ENCODE results near the gene DTX3. TPM values are rescaled to one million over a fixed set of nuclear protein-coding genes. Genes with fewer than 3 reads are reported as not detected.
A peak's percentile ranks its signal among the peaks of the same experiment; 100 is the strongest.

The DTX3 gene
- total and polyA plus RNA-seq, 3 experiments from 2014 or later: 7.2 to 18.3 (median 16.7) TPM

DNA sequence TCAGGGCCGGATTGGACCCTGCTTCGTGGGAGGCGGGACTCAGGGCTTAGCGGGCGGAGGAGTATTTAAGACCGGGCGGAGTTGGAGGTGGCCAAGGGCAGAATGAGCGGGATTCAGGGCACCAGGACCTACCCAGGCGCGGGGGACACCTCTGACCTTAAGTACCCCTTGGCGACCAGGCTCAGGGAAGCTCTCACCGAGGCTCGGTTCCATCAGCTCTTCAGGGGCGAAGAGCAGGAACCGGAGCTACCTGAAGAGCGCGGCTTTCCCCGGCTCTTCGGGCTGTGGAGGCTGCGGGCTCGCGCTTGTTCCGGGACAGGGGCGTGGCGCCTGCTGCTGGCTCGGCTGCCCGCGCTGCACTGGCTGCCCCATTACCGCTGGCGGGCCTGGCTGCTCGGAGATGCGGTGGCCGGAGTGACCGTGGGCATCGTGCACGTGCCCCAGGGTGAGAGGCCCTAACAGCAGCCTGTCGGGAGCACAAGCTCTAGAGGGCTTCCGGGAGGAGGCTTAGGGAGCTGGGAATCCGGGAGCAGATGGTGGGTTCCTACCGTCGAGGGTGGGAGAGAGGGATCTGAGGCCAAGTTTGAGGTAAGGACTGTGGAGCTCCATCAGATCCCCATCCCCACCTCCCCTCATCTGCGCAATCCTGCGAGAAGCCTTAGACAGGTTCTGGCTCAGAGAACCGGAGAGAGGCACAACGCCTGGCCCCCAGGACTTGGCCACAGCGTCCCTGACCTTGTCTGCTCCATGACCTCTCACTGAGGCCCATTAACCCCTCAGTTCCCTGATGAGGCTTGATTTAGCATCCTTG, 15.0 kb downstream of the DTX3 start:
- Mint-ChIP-seq H3K36me3 (peaks cover 0 to 4% (median 0%) of the 10 kb centered on the region in 3 donors), H3K4me3 (peak overlapping the region in 5 of 7 donors; percentile 20 to 75 (median 54)), H3K27ac (no peak overlapping the region), H3K4me1 (peaks cover 28 to 34% (median 32%) of the 10 kb centered on the region in 3 donors), H3K27me3 (peaks cover 76 to 80% of the 10 kb centered on the region in 2 donors), H3K9me3 (no peaks in the 10 kb centered on the region)
- Histone ChIP-seq H3K27ac (ENCODE audit: low read depth, low read length) (no peak overlapping the region), H3K27me3 (ENCODE audit: insufficient read depth, low read length, poor library complexity, severe bottlenecking) (peaks cover 58% of the 10 kb centered on the region), H3K36me3 (ENCODE audit: insufficient read depth, low read length) (no peaks in the 10 kb centered on the region), H3K4me1 (ENCODE audit: insufficient read depth, low read length) (peaks cover 30% of the 10 kb centered on the region), H3K4me3 (ENCODE audit: low read length) (no peak overlapping the region), H3K9me3 (ENCODE audit: low read length) (no peaks in the 10 kb centered on the region)
- ChIA-PET POLR2A (interaction anchor here (1.8 kb wide), 1 partner anchor 161 kb away, joined by 4 read pairs; the partner anchor contains the start of gene GLI1), CTCF (interaction anchor here (1.0 to 5.7 kb wide), 11 partner anchors 13 to 164 kb away, joined by 3 to 85 read pairs (median 10); partner anchors contain the start of gene B4GALNT1)
- no peak for DNase-seq

DNA sequence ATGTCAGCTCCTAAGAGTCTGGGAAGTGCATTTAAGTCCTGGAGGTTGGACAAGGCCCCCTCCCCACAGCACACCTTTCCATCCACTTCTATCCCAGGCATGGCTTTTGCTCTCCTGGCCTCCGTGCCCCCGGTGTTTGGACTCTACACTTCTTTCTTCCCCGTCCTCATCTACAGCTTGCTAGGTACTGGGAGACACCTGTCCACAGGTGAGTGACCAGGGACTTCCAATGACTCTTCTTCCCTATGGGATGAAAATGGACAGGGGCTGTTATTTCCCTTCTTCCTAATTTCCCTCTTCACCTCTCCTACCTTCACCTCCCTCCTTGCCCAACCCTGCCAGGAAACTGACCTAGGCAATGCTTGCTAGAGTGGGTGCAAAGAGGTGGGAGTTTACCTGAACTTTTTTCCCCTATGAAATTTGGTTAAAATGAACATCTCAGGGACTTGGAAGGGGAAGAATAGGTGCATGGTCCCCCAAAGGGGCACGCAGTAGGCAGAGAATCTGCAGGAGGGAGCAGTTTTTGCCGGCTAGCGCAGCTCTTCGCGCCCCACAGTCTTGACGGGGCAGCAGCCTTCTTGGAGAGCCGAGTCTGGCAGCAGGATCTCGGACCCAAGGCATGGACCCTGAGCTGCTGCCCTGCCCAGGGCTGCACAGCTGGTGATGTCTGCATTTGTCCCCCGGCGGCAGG, 15.8 kb downstream of the DTX3 start:
- H3K4me1 ChIP-seq (ENCODE audit: insufficient read depth, low read length): peaks cover 30% of the 10 kb centered on the region
- H3K4me3 ChIP-seq (ENCODE audit: low read length): peak overlapping the region; percentile 59
- H3K36me3 ChIP-seq (ENCODE audit: insufficient read depth, low read length): no peaks in the 10 kb centered on the region
- H3K9me3 Mint-ChIP-seq: no peaks in the 10 kb centered on the region
- H3K4me3 Mint-ChIP-seq: peak overlapping the region; percentile 49 to 91 (median 84)
- peaks cover 28 to 34% (median 32%) of the 10 kb centered on the region in 3 donors for H3K4me1 Mint-ChIP-seq
- DNase-seq: no peak
- peaks cover 77 to 86% of the 10 kb centered on the region in 2 donors for H3K27me3 Mint-ChIP-seq
- H3K9me3 ChIP-seq (ENCODE audit: low read length): no peaks in the 10 kb centered on the region
- peaks cover 65% of the 10 kb centered on the region for H3K27me3 ChIP-seq (ENCODE audit: insufficient read depth, low read length, poor library complexity, severe bottlenecking)
- H3K27ac ChIP-seq (ENCODE audit: low read depth, low read length): no peak overlapping the region
- H3K27ac Mint-ChIP-seq: peak overlapping the region in 1 of 8 donors; percentile 53
- H3K36me3 Mint-ChIP-seq: peaks cover 0 to 4% (median 0%) of the 10 kb centered on the region in 3 donors
- CTCF ChIA-PET: interaction anchor here (0.6 to 5.7 kb wide), 19 partner anchors 9 to 165 kb away, joined by 3 to 85 read pairs (median 4); partner anchors contain the start of genes ARHGEF25, B4GALNT1, INHBE and MARS1
- POLR2A ChIA-PET: interaction anchor here (1.8 kb wide), 1 partner anchor 161 kb away, joined by 4 read pairs; the partner anchor contains the start of gene GLI1

DNA sequence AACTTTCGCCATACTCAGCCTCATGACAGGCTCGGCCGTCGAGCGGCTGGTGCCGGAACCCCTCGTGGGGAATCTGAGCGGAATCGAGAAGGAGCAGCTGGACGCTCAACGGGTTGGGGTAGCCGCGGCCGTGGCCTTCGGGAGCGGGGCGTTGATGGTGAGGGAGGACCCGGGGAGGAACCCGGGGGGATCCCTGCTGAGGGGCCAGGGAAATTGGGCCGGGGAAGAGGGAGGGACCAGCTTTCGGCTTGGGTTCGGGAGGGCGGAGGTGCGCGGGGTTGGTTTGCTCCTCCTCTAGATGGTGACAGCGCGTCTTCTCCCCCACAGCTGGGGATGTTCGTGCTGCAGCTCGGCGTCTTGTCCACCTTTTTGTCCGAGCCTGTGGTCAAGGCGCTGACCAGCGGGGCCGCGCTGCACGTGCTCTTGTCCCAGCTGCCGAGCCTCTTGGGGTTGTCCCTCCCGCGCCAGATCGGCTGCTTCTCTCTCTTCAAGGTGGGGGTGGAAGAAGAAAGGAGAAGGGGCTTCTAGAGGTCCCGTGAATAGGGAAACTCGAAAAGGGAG, 16.4 kb downstream of the DTX3 start:
- H3K27ac Mint-ChIP-seq: peak overlapping the region in 3 of 8 donors; percentile 19 to 53 (median 23)

DNA sequence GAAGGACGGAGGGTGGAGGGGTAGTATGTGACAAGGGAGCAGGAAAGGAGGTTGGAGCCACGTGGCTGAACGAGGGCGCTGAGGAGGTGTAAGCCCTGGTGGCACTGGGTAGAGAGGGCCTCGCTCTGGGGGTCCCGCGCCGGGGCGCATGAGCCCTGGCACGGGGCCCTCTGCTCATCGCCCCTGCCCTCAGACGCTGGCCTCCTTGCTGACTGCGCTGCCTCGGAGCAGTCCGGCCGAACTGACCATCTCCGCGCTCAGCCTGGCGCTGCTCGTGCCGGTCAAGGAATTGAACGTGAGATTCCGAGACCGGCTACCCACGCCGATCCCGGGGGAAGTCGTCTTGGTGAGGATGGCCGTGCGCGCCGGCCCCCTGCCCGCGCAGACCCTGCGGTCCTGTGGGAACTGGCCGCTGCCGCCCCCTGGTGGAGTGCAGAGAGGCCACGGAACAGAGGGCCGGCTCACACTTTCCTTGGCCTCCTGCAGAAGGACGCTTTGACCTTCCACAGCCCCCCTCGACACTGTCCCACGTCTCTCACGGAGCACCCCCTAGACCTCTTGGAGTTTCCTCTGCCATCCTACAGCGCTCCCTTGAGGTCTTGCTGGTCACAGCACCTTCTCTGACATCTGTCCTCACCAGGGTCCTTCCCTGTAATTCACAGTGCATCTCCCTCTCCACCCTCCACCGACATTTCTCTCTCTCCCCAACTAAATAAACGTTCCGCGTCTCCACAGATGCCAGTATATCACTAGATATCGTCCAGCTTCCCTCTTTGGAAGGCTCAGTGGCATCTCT, 17.1 kb downstream of the DTX3 start:
- Histone ChIP-seq H3K27ac (ENCODE audit: low read depth, low read length) (no peak overlapping the region), H3K36me3 (ENCODE audit: insufficient read depth, low read length) (no peaks in the 10 kb centered on the region), H3K27me3 (ENCODE audit: insufficient read depth, low read length, poor library complexity, severe bottlenecking) (peaks cover 77% of the 10 kb centered on the region), H3K4me1 (ENCODE audit: insufficient read depth, low read length) (peaks cover 30% of the 10 kb centered on the region), H3K4me3 (ENCODE audit: low read length) (peak overlapping the region; percentile 59), H3K9me3 (ENCODE audit: low read length) (no peaks in the 10 kb centered on the region)
- Mint-ChIP-seq H3K4me3 (peak overlapping the region; percentile 49 to 91 (median 84)), H3K4me1 (peaks cover 28 to 34% (median 32%) of the 10 kb centered on the region in 3 donors), H3K27ac (peak overlapping the region in 3 of 8 donors; percentile 19 to 53 (median 44)), H3K9me3 (no peaks in the 10 kb centered on the region), H3K36me3 (peaks cover 0 to 4% (median 0%) of the 10 kb centered on the region in 3 donors), H3K27me3 (peaks cover 86 to 92% of the 10 kb centered on the region in 2 donors)
- POLR2A ChIA-PET: interaction anchor here (0.6 to 1.8 kb wide), 3 partner anchors 16 to 164 kb away, joined by 3 to 4 read pairs (median 3); partner anchors contain the start of gene GLI1
- CTCF ChIA-PET: interaction anchor here (0.7 to 5.7 kb wide), 20 partner anchors 9 to 166 kb away, joined by 3 to 85 read pairs (median 4); partner anchors contain the start of genes ARHGEF25, B4GALNT1, INHBE and MARS1
- peak; percentile 39 to 65 (median 50) for DNase-seq

More for the DNA sequence above, 16.4 kb downstream of the DTX3 start:
- no peak for DNase-seq
- H3K36me3 Mint-ChIP-seq: peaks cover 0 to 4% (median 0%) of the 10 kb centered on the region in 3 donors
- no peaks in the 10 kb centered on the region for H3K9me3 ChIP-seq (ENCODE audit: low read length)
- peaks cover 28 to 34% (median 32%) of the 10 kb centered on the region in 3 donors for H3K4me1 Mint-ChIP-seq
- ChIA-PET CTCF (interaction anchor here (0.6 to 5.7 kb wide), 18 partner anchors 9 to 166 kb away, joined by 3 to 85 read pairs (median 4); partner anchors contain the start of genes ARHGEF25, B4GALNT1, INHBE and MARS1), POLR2A (interaction anchor here (0.6 to 1.8 kb wide), 2 partner anchors 162 to 163 kb away, joined by 3 to 4 read pairs; partner anchors contain the start of gene GLI1)
- peaks cover 83 to 87% of the 10 kb centered on the region in 2 donors for H3K27me3 Mint-ChIP-seq
- H3K27me3 ChIP-seq (ENCODE audit: insufficient read depth, low read length, poor library complexity, severe bottlenecking): peaks cover 70% of the 10 kb centered on the region
- peaks cover 30% of the 10 kb centered on the region for H3K4me1 ChIP-seq (ENCODE audit: insufficient read depth, low read length)
- no peak overlapping the region for H3K27ac ChIP-seq (ENCODE audit: low read depth, low read length)
- H3K4me3 Mint-ChIP-seq: peak overlapping the region; percentile 49 to 91 (median 84)
- no peaks in the 10 kb centered on the region for H3K9me3 Mint-ChIP-seq
- peak overlapping the region; percentile 59 for H3K4me3 ChIP-seq (ENCODE audit: low read length)
- no peaks in the 10 kb centered on the region for H3K36me3 ChIP-seq (ENCODE audit: insufficient read depth, low read length)

DNA sequence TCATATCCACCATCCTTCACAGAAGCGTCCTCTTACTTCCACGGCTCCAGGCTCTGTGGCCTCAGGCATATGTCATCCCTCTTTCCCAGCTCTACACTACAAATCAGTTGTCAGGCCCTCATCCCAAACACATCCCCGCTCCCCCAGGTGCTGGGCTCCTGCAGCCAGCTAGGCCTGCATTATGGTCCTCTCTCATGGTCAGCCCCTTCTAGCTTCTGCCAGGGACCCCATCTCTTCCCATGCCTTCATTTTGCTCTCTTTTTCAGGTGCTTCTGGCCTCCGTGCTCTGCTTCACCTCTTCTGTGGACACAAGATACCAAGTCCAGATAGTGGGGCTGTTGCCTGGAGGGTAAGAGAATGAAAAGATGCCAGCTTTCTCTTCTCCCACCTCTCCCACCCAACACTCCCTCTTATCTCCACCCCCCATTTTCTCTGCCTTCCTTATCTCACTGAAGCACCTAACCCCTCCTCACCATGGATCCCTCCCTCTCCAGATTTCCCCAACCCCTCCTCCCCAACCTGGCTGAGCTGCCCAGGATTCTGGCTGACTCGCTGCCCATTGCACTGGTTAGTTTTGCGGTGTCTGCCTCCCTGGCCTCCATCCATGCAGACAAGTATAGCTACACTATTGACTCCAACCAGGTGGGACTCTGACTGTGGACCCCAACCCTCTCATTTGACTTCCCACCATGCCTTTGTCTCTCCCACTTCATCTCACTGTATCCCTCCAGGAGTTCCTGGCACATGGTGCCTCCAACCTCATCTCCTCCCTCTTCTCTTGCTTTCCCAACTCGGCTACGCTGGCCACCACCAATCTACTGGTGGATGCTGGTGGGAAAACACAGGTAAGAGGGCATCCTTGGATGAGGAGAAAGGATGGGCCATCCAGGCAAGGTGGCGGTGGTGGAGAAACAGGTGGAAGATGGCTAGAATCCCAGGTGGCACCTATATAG, 17.9 kb downstream of the DTX3 start:
- H3K27ac Mint-ChIP-seq: peak overlapping the region in 3 of 8 donors; percentile 6 to 44 (median 20)
- peaks cover 30 to 42% (median 32%) of the 10 kb centered on the region in 3 donors for H3K4me1 Mint-ChIP-seq
- ChIA-PET POLR2A (interaction anchor here (0.7 kb wide), 1 partner anchor 15 kb away, joined by 3 read pairs; no protein-coding TSS in a partner anchor), CTCF (interaction anchor here (0.7 to 5.7 kb wide), 9 partner anchors 8 to 164 kb away, joined by 3 to 85 read pairs (median 4); partner anchors contain the start of gene B4GALNT1)
- no peak for DNase-seq
- Histone ChIP-seq H3K4me3 (ENCODE audit: low read length) (no peak overlapping the region), H3K4me1 (ENCODE audit: insufficient read depth, low read length) (peaks cover 30% of the 10 kb centered on the region), H3K27ac (ENCODE audit: low read depth, low read length) (no peak overlapping the region), H3K9me3 (ENCODE audit: low read length) (no peaks in the 10 kb centered on the region), H3K36me3 (ENCODE audit: insufficient read depth, low read length) (no peaks in the 10 kb centered on the region), H3K27me3 (ENCODE audit: insufficient read depth, low read length, poor library complexity, severe bottlenecking) (peaks cover 81% of the 10 kb centered on the region)
- H3K27me3 Mint-ChIP-seq: peaks cover 87 to 91% of the 10 kb centered on the region in 2 donors
- H3K36me3 Mint-ChIP-seq: peaks cover 0 to 4% (median 0%) of the 10 kb centered on the region in 3 donors
- H3K9me3 Mint-ChIP-seq: no peaks in the 10 kb centered on the region
- H3K4me3 Mint-ChIP-seq: peak overlapping the region in 6 of 7 donors; percentile 61 to 87 (median 80)

DNA sequence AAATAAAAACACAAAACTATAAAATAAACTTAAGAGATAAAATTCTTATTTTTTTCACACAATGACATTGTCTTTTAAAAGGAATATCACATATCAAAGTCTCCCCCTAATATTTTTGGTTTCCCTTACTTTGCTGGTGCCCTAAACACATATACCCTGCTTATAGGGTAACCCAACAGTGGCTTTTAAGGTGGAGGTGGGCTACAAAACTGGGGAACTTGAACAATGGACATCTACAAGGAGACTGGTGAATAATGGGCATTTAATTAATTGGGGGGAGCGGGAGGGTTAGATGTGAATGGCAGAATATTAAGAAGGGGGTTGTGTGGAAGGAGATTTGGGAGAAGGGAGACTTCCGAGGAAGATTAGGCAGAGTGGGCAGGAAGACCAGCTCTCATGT, 18.8 kb downstream of the DTX3 start:
- Histone ChIP-seq H3K27me3 (ENCODE audit: insufficient read depth, low read length, poor library complexity, severe bottlenecking) (peaks cover 83% of the 10 kb centered on the region), H3K27ac (ENCODE audit: low read depth, low read length) (no peak overlapping the region), H3K9me3 (ENCODE audit: low read length) (no peaks in the 10 kb centered on the region), H3K36me3 (ENCODE audit: insufficient read depth, low read length) (no peaks in the 10 kb centered on the region), H3K4me1 (ENCODE audit: insufficient read depth, low read length) (peaks cover 30% of the 10 kb centered on the region), H3K4me3 (ENCODE audit: low read length) (no peak overlapping the region)
- ChIA-PET CTCF (interaction anchor here (0.7 to 5.7 kb wide), 3 partner anchors 9 to 79 kb away, joined by 3 to 85 read pairs (median 4); partner anchors contain the start of gene B4GALNT1), POLR2A (no interaction called here)
- H3K36me3 Mint-ChIP-seq: peaks cover 0 to 4% (median 0%) of the 10 kb centered on the region in 3 donors
- no peaks in the 10 kb centered on the region for H3K9me3 Mint-ChIP-seq
- peaks cover 84 to 90% of the 10 kb centered on the region in 2 donors for H3K27me3 Mint-ChIP-seq
- no peak for DNase-seq
- H3K4me3 Mint-ChIP-seq: no peak overlapping the region
- peaks cover 31 to 50% (median 32%) of the 10 kb centered on the region in 3 donors for H3K4me1 Mint-ChIP-seq
- no peak overlapping the region for H3K27ac Mint-ChIP-seq
